ENCODE data around the gene CCR9. TPM values are rescaled to one million over a fixed set of nuclear protein-coding genes. Genes with fewer than 3 reads are reported as not detected.

CCR9 gene
- total RNA-seq, 2 experiments from 2014 or later, result 0.20 TPM

- H3K27ac Mint-ChIP-seq, result no peak overlapping the region
- POLR2A ChIA-PET, result interaction anchor here (0.8 to 4.1 kb wide), 3 partner anchors 29 to 139 kb away, joined by 3 to 22 read pairs (median 8); no protein-coding TSS in a partner anchor
- ATAC-seq (no peak), DNase-seq (no peak)
- peaks cover 2% of the 10 kb centered on the region for H3K9me3 Mint-ChIP-seq
- peaks cover 2% of the 10 kb centered on the region for H3K27me3 Mint-ChIP-seq
- H3K4me3 Mint-ChIP-seq, result no peak overlapping the region
- peaks cover 40% of the 10 kb centered on the region for H3K4me1 Mint-ChIP-seq (ENCODE audit: low read depth)
- peaks cover 44% of the 10 kb centered on the region for H3K36me3 Mint-ChIP-seq (ENCODE audit: low read depth)
- TF ChIP-seq CTCF (IDR thresholded peaks at IDR 0.05), result no peak
- intact Hi-C loops (cut with micrococcal nuclease), result loop anchor here (5.0 to 10.0 kb wide), 2 partner anchors 37 to 435 kb away; partner anchors contain the start of gene CCR5
- CTCF ChIA-PET, result interaction anchor here (0.8 to 35.9 kb wide), 15 partner anchors 10 to 430 kb away, joined by 3 to 656 read pairs (median 11); partner anchors contain the start of gene CCR5
Measured at GRCh38 chr3:45940004-45940780, 53.8 kb downstream of the CCR9 start.

GRCh38 chr3:45940781-45941365 is 54.5 kb downstream of the CCR9 start:
- Mint-ChIP-seq H3K4me1 (ENCODE audit: low read depth) (peaks cover 40% of the 10 kb centered on the region), H3K36me3 (ENCODE audit: low read depth) (peaks cover 44% of the 10 kb centered on the region), H3K27me3 (peaks cover 2% of the 10 kb centered on the region), H3K27ac (no peak overlapping the region), H3K9me3 (peaks cover 2% of the 10 kb centered on the region), H3K4me3 (no peak overlapping the region)
- DNase-seq (no peak), ATAC-seq (no peak)
- ChIA-PET POLR2A (interaction anchor here (2.6 to 4.1 kb wide), 2 partner anchors 53 to 138 kb away, joined by 8 to 22 read pairs; no protein-coding TSS in a partner anchor), CTCF (interaction anchor here (0.8 to 35.9 kb wide), 4 partner anchors 10 to 142 kb away, joined by 3 to 656 read pairs (median 26); no protein-coding TSS in a partner anchor)
- TF ChIP-seq CTCF (IDR thresholded peaks at IDR 0.05), result no peak
- intact Hi-C loops (cut with micrococcal nuclease), result loop anchor here (5.0 to 10.0 kb wide), 2 partner anchors 36 to 434 kb away; partner anchors contain the start of gene CCR5

- Mint-ChIP-seq H3K36me3 (ENCODE audit: low read depth) (peaks cover 54% of the 10 kb centered on the region), H3K9me3 (peaks cover 2% of the 10 kb centered on the region), H3K4me1 (ENCODE audit: low read depth) (peaks cover 51% of the 10 kb centered on the region), H3K27me3 (peaks cover 2% of the 10 kb centered on the region), H3K4me3 (no peak overlapping the region), H3K27ac (no peak overlapping the region)
- no peak for ATAC-seq
- no peak for DNase-seq
- TF ChIP-seq CTCF (IDR thresholded peaks at IDR 0.05), result no peak
- POLR2A ChIA-PET, result interaction anchor here (0.7 to 1.6 kb wide), 6 partner anchors 11 to 427 kb away, joined by 3 to 11 read pairs (median 4); partner anchors contain the start of gene LZTFL1
- intact Hi-C loops (cut with micrococcal nuclease), result loop anchor here (5.0 to 10.0 kb wide), 2 partner anchors 35 to 433 kb away; partner anchors contain the start of gene CCR5
- CTCF ChIA-PET, result interaction anchor here (1.2 to 35.9 kb wide), 7 partner anchors 13 to 430 kb away, joined by 3 to 656 read pairs (median 9); no protein-coding TSS in a partner anchor
Measured at GRCh38 chr3:45942051-45942825, 55.9 kb downstream of the CCR9 start.

- CTCF ChIA-PET, result interaction anchor here (1.0 to 35.9 kb wide), 10 partner anchors 14 to 429 kb away, joined by 3 to 656 read pairs (median 4); partner anchors contain the start of gene FYCO1
Measured at GRCh38 chr3:45943207-45943846, 57.0 kb downstream of the CCR9 start, which contains the start of gene CXCR6. Gene CXCR6 (plus strand): TSS chr3:45943464. CDS start chr3:45946482, 3,018 bp downstream.

More at GRCh38 chr3:45943207-45943846, 57.0 kb downstream of the CCR9 start, which contains the start of gene CXCR6:
- H3K9me3 Mint-ChIP-seq, result peaks cover 2% of the 10 kb centered on the region
- H3K4me1 Mint-ChIP-seq (ENCODE audit: low read depth), result peaks cover 52% of the 10 kb centered on the region
- TF ChIP-seq CTCF (IDR thresholded peaks at IDR 0.05), result no peak
- H3K4me3 Mint-ChIP-seq, result peak within 1 kb of the TSS; percentile 56
- ATAC-seq, result peak; percentile 78
- DNase-seq, result peak; percentile 77
- intact Hi-C loops (cut with micrococcal nuclease), result loop anchor here (5.0 to 10.0 kb wide), 2 partner anchors 34 to 431 kb away; partner anchors contain the start of gene CCR5
- peak within 1 kb of the TSS; percentile 69 for H3K27ac Mint-ChIP-seq
- H3K27me3 Mint-ChIP-seq, result peaks cover 2% of the 10 kb centered on the region
- peaks cover 57% of the 10 kb centered on the region for H3K36me3 Mint-ChIP-seq (ENCODE audit: low read depth)
- POLR2A ChIA-PET, result interaction anchor here (0.6 to 1.6 kb wide), 11 partner anchors 10 to 426 kb away, joined by 3 to 11 read pairs (median 4); partner anchors contain the start of gene LZTFL1
